GM19468 (cell line): ENCODE results near the gene THOP1.
"Not testable (repeated sequence)": the region's sequence is repeated elsewhere in the genome, so short reads cannot be mapped to it uniquely, and the experiment has no call there.

ENCODE experiments used
- ATAC-seq: cut with Tn5 transposase; IDR thresholded peaks from one replicate; pipeline ENCODE4 v1.9.1; 2021; ENCODE audit warnings: mild to moderate bottlenecking, moderate library complexity, moderate number of reproducible peaks; ENCODE audit not compliant: unreplicated experiment; ENCODE audit errors: extremely low read depth

The THOP1 gene

GRCh38 chr19:2779121-2779740 is 6.1 kb upstream of the THOP1 start:
- no peak for ATAC-seq

- ATAC-seq: no peak
These were observed 5.0 kb upstream of the THOP1 start for GRCh38 chr19:2780284-2780683.

GRCh38 chr19:2782329-2782935 is 2.9 kb upstream of the THOP1 start:
- ATAC-seq: no peak

GRCh38 chr19:2782936-2783780 is 2.1 kb upstream of the THOP1 start, which contains the start of gene SGTA:
Gene SGTA (minus strand): TSS chr19:2783273. CDS start chr19:2769068, 14,205 bp downstream.
- ATAC-seq: peak; percentile 71

- no peak for ATAC-seq
These were observed 1.5 kb upstream of the THOP1 start for GRCh38 chr19:2783781-2784145.

GRCh38 chr19:2787115-2787514 is 1.8 kb downstream of the THOP1 start:
- ATAC-seq: no peak

GRCh38 chr19:2788237-2788636 is 2.9 kb downstream of the THOP1 start:
- no peak for ATAC-seq

GRCh38 chr19:2790194-2790556 is 4.9 kb downstream of the THOP1 start:
- no peak for ATAC-seq

- no peak for ATAC-seq
These were observed 5.4 kb downstream of the THOP1 start for GRCh38 chr19:2790557-2791271.

GRCh38 chr19:2791440-2791839 is 6.1 kb downstream of the THOP1 start:
- ATAC-seq: no peak

GRCh38 chr19:2791876-2792275 is 6.6 kb downstream of the THOP1 start:
- ATAC-seq: no peak

GRCh38 chr19:2792666-2793065 is 7.4 kb downstream of the THOP1 start:
- ATAC-seq: not testable (repeated sequence)

- ATAC-seq: no peak
These were observed 7.8 kb downstream of the THOP1 start for GRCh38 chr19:2793126-2793525.

- ATAC-seq: no peak
These were observed 8.3 kb downstream of the THOP1 start for GRCh38 chr19:2793577-2793976.

GRCh38 chr19:2795827-2796658 is 10.7 kb downstream of the THOP1 start:
- no peak for ATAC-seq

- ATAC-seq: no peak
These were observed 11.5 kb downstream of the THOP1 start for GRCh38 chr19:2796659-2797266.

- no peak for ATAC-seq
These were observed 12.0 kb downstream of the THOP1 start for GRCh38 chr19:2797280-2797679.

GRCh38 chr19:2798158-2798685 is 12.9 kb downstream of the THOP1 start:
- ATAC-seq: no peak

- no peak for ATAC-seq
These were observed 13.4 kb downstream of the THOP1 start for GRCh38 chr19:2798733-2799132.
